GM19193 (cell line): Measurements from ENCODE around the gene SMARCA1.

Source experiments
- POLR2A ChIP-seq: IDR thresholded peaks from 4 replicates; pipeline ENCODE4 v1.6.1; 2011; ENCODE audit not compliant: insufficient read depth, insufficient read length; ENCODE audit errors: extremely low read depth

SMARCA1 gene

DNA sequence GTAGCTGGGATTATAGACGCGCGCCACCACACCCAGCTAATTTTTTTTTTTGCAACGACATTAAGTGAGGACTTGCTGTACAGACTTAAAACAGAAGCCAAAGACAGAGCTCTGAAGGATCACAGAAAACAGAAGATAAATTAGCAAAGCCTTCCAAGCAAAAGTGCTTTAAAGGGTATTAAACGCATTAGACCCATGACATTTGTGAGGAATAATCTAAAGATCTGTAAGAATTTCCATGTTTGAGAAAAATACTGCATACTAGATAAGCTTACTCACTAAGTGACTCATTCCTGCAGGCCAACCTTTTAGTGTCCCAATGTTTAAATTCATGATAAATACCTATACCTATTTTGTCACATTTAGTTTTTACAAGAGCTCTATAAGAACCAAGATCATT is 27.4 kb downstream of the SMARCA1 start:
- no peak for TF ChIP-seq POLR2A

DNA sequence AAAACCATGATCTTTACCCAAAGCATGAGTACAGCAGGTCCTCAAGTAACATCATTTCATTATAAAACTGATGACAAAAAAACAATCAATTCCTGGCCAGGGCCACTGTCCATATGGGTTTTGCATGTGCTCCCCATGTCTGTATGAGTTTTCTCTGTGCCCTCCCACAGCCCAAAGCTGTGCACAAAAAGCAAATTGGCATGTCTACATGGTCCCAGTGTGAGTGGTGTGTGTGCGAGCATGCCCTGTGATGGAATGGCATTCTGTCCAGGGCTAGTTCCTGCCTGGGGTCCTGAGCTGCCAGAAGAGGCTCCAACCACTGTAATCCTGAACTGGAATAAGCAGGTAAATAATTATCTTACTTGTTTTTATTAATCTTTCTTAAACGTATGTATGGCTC is 28.4 kb downstream of the SMARCA1 start:
- TF ChIP-seq POLR2A, result no peak

DNA sequence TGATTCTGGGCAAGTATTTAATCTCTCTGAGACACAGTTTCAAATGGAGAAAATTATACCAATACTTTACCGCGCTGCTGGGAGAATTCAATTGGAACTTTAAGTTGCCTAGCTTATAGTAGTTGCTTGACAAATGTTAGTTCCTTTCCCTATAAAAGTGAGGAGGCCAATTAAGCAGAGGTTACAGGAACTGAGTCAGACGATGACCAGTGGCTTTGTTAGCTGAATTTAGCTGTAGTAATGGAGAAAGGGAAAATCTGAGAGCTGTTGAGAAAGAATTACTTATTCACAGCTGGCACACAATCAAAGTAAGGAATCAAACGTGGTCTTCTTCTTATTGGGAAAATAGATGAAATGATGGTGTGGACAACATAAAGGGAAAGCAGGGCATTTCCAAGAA is 29.6 kb downstream of the SMARCA1 start:
- no peak for TF ChIP-seq POLR2A

DNA sequence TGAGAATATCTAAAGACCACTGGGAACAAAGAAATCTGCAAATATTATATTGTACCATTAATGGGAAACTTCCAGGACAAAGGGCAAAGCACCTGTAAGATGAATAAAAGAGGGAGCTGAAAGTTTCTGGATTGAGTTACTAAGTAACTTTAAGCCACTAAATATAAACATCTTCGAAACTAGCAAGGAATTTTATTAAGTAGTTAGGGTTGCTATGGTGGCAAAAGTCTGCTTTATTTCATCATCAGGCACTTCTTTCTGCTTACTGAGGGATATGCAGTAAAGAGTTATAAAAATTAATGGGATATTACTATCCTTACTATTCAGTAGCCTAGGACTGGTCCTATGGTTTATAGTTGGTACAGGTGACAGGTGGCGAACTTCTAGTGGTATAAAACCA is 33.0 kb downstream of the SMARCA1 start:
- no peak for TF ChIP-seq POLR2A

DNA sequence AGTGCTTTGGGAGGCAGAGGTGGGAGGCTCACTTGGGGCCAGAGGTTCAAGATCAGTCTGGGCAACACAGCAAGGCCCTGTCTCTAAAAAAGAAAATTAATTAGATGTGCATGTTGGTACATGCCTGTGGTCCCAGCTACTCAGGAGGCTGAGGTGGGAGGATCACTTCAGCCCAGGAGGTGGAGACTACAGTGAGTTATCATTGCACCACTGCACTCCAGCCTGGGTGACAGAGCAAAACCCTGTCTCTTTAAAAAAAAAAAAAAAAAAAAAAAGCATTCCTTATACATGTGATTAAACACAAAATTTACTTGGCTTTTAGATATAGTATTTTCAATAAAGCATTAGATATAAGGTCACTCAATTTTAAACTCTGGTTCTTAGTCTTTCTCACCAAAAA is 34.9 kb downstream of the SMARCA1 start:
- TF ChIP-seq POLR2A, result no peak

DNA sequence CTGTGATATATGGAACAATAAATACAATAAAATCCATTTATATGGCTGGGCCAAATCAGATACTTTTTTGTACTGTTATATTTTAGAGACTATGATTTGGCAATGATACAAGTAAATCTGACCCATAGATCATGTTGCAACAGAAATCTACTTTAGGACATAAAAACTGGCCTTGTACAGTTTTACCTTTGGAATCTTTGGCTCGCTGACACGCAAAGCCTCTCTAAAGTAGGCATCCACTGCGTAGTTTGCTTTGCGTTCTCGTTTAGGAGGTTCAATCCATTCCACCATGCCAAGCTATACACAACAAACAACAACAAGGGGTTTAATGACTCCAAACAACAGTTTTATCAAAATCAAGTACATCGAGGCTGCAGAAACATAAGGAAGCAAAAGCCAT is 42.4 kb downstream of the SMARCA1 start:
- TF ChIP-seq POLR2A, result no peak

DNA sequence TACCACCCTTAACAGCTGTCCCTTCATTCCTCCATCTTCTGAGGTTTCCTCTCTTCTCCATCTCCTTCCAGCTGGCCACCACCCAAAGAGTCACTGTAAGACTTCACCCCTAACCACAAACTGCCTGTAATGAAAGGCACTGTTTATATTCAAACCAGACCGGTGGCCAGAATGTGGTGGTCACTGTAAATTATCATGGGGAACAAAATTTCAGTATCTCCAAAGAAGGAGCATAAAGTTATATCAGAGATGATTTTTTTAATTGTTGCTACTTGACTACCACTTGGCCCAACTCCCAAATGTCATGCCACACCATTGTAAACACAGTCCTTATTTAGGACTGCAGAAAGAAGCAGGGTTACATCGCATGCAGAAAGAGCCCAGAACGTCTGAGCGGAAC is 44.8 kb downstream of the SMARCA1 start:
- TF ChIP-seq POLR2A, result no peak

DNA sequence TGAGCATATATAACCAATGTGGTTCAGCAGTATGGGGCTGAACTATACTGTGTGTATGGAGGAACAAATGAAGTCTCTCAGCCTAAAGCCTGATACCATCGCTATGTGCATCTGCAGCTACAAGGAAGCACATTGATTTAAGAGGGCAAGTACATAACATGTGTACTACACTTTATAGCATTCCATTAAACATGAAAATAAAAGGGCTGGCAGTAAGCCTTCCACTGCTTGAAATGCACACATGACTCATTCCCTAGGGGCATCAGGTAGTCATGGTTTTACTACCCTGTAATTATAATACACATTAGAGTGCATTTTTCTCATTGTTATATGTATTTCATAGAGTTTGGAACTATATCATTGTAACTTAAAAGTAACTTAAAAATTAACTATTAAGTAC is 51.2 kb downstream of the SMARCA1 start:
- TF ChIP-seq POLR2A, result no peak

DNA sequence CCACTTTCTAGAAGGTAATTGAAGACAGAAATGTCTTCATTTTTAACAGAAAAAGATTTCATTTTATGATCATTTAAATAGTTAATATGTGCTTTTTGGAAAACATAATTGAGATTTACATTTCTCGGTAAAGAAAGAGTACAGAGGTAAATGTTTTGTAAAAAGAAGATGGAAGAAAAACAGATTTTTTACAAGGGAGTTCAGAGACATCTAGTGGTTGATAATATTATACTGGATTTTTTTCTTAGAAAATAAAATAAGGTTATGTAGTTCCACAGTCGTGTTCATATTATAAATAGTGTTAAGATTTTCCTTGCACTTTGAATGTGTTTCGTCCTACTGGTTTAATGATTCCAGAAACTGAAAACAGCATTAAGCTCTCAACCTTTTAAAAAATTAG is 60.6 kb downstream of the SMARCA1 start:
- no peak for TF ChIP-seq POLR2A

DNA sequence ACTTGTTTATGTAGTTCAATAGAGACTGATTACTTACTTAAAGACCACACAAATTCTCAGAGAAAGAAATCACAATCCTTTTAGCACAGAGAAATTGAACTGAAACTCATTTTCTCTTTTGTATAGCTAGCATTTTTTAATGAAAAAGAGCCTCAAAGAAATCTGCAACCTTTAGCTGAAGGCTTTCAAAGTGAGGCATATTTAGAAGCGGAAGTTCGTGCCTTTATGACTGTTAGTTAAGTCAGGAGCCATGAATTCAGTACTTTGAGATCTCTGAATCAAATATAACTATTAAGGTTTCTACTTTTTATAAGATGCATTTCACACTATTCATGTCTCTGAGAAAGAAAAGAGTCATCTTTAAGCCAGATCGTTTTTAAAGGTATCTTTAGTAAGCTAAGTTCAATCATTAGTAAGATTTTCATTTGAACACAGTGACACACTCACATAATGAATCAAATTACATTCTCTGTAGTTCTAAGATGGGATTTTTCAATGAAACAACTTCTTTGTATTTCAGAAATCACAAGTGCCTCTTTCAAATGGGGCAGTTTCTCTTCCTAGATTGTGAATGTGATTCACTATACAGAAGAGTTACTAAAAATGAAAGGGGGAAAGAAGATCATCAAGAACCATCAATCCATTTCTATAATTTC is 61.4 kb downstream of the SMARCA1 start:
- no peak for TF ChIP-seq POLR2A

DNA sequence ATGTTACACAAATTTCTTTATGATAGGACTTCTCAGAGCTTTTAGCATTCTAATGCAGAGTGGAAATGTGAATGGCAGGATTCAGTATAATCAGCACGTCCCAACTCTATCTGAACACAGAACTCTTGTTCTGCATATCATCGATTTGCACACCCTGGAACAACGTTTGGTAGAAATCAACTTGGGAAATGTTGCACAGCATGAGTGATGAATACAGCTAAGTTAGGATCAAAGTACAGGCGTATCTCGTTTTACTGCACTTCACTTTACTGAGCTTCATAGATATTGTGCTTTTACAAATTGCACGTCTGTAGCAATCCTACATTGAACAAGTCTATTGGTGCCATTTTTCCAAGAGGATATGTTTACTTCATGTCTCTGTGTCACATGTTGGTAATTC is 70.8 kb downstream of the SMARCA1 start:
- no peak for TF ChIP-seq POLR2A

DNA sequence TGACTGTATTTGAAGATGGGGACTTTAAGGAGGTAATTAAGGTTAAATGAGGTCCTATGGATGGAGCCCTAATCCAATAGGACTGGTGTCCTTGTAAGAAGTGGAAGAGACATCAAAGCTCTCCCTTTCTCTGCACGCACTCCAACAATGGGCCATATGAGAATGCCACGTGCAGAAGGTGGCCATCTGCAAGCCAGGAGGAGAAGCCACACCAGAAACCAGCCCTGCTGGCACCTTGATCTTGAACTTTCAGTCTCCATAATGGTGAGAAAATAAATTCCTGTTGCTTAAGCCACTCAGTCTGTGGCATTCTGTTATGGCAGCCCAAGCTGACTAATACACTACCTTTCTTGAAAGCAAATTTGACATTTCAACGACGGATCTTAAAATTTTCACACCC is 73.2 kb downstream of the SMARCA1 start:
- TF ChIP-seq POLR2A, result no peak

DNA sequence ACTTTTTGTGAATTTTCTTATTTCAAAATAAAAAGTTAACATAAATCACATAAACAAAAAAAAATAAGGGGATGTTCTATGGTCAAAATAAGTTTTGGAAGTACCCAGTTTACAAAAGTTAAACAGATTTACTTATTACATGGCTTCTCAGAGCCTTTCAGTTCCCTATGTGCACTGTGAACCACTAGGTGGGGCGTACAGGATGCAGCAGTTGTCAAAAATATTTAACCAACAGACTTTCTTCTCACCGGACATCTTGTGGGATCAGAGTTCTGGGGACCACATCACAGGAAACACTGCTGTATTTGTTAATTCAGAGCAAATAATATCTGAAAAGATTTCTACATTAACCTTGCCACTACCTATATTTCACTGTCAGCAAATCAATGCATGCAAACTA is 74.1 kb downstream of the SMARCA1 start:
- no peak for TF ChIP-seq POLR2A

DNA sequence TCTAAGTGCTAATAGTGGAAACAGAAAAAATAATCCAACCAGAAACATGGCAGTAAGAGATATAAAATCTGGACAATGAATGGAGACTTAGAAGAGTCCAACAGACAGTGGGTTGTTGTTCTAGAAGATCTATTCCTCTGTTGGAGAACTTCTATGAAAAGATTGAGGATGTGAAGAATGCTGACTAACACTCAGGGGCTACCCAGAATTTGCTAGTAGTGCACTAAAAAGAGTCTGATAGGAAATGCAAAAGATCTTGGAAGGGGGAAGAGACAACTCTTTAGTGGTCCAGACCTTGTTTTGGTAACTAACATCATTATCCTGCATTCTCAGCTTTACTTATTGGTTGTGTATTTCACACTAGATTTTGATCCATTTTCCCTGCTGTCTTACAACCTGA is 77.9 kb downstream of the SMARCA1 start:
- TF ChIP-seq POLR2A, result no peak

DNA sequence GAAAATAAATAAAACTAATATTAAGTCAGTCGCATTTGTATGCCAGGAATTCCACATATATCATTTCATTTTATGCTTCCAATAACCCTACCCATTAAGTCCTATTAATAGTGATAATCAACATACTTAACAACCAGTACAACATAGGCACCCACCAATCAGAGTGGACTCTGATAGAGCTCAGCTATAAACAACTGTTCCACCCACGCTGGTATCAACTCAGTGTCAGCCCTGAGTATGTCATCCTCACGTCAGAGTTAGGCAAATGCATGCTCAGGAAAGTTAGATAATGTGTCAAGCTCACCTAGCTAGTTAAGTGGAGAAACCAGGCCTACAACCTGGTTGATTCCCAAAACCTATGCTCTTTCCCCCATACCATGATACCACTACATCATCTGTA is 89.3 kb downstream of the SMARCA1 start:
- no peak for TF ChIP-seq POLR2A

DNA sequence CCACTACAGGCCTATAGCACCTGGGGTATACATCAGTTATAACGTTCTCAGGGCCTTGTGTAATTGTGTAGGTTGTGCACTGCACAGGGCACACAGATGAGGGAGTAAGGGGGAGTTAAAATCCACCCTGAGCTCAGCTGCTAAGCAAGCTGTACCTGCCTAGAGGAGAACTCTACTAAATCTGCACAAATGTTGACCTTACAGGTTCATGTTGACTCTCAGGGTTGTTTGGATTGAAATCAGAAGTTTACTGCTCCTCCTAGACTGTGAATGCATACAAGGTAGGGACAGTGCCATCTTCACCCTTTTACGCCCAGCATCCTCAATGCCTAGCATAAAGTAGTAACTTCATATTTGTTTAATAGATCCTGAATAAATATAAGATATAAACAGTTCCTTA is 89.8 kb downstream of the SMARCA1 start:
- no peak for TF ChIP-seq POLR2A

DNA sequence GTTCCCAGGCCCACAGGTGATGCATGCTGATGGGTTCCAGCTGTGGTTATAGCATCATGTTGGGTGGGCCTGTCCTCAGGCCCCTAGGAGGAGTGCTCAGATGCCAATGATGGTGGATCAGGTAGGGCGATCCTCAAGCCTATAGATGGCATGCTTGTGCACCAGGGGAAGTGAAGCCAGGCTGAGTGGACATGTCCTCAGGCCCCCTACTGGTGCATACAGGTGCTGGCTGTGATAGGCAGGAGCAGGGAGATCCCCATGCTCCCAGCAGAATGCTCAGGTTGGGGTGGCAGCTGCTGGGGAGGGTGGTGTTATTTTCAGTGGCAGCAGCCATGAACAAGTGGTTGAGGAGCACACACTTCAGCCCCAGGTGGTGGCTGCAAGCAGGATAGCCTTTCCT is 96.0 kb downstream of the SMARCA1 start:
- TF ChIP-seq POLR2A, result no peak
